Measurements from ENCODE around the gene MYO5A.

DNA sequence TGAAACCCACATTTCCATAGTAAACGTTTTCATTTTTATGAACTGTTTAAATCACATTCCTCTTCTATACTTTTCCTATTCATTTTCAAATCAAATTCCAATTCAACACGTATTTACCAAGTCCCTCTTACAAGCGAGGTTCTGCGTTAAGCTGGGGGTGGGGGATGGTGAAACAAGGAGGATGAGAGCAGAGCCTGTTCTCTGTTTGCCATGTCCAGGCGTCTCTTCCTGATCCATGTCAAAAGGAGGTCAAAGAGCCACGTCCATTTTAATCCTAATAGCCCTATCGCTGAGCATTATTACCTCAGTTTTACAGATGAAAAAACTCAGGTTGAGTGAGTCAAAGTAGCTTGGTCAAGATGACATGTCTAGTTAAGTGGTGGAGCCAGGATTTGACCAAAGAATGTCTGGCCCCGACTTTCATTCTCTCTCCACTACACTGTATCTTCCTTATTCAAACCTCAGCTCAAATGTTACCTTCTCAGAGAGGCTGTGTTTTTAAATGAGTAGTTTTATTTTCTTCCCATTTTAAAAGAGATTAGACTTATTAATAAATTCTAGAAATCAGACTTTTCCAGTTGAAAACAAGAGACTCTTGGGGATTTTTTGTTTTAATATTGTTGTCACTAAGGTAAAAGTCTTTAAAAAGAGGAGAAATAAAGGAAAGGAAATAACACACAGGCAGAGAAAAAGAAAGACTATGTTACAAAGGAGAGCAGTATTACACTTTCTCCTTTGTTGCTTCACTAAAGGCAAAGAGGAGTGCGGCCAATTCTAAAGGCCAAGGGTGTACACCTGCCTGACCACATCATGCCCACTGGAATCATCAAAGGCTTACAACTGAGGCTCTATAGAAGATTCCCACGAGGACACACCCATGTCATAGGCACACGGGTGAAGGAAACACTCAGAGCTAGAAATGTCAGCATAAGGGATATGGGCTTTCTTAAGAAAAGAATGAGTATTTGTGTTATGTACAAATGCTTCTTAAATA, 42.4 kb downstream of the MYO5A start:
- TF ChIP-seq, protein P1, sequence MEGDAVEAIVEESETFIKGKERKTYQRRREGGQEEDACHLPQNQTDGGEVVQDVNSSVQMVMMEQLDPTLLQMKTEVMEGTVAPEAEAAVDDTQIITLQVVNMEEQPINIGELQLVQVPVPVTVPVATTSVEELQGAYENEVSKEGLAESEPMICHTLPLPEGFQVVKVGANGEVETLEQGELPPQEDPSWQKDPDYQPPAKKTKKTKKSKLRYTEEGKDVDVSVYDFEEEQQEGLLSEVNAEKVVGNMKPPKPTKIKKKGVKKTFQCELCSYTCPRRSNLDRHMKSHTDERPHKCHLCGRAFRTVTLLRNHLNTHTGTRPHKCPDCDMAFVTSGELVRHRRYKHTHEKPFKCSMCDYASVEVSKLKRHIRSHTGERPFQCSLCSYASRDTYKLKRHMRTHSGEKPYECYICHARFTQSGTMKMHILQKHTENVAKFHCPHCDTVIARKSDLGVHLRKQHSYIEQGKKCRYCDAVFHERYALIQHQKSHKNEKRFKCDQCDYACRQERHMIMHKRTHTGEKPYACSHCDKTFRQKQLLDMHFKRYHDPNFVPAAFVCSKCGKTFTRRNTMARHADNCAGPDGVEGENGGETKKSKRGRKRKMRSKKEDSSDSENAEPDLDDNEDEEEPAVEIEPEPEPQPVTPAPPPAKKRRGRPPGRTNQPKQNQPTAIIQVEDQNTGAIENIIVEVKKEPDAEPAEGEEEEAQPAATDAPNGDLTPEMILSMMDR (IDR thresholded peaks at IDR 0.05; ENCODE audit: low read length) = no peak
- no peak for TF ChIP-seq EZH2 (optimal IDR thresholded peaks at IDR 0.05; ENCODE audit: low read depth, low read length)
- no peak for TF ChIP-seq EZH2phosphoT487 (IDR thresholded peaks at IDR 0.05; ENCODE audit: low read length)

Measured in MM.1S (cell line).